Measurements from ENCODE around the gene MPND. TPM values are rescaled to one million over a fixed set of nuclear protein-coding genes. Genes with fewer than 3 reads are reported as not detected.
A peak's percentile ranks its signal among the peaks of the same experiment; 100 is the strongest.

MPND gene
- total RNA-seq, 5 donors from 2014 or later (not counting 1 experiment from before 2014, with no cell fraction given): 10.7 to 27.3 (median 22.6) TPM

DNA sequence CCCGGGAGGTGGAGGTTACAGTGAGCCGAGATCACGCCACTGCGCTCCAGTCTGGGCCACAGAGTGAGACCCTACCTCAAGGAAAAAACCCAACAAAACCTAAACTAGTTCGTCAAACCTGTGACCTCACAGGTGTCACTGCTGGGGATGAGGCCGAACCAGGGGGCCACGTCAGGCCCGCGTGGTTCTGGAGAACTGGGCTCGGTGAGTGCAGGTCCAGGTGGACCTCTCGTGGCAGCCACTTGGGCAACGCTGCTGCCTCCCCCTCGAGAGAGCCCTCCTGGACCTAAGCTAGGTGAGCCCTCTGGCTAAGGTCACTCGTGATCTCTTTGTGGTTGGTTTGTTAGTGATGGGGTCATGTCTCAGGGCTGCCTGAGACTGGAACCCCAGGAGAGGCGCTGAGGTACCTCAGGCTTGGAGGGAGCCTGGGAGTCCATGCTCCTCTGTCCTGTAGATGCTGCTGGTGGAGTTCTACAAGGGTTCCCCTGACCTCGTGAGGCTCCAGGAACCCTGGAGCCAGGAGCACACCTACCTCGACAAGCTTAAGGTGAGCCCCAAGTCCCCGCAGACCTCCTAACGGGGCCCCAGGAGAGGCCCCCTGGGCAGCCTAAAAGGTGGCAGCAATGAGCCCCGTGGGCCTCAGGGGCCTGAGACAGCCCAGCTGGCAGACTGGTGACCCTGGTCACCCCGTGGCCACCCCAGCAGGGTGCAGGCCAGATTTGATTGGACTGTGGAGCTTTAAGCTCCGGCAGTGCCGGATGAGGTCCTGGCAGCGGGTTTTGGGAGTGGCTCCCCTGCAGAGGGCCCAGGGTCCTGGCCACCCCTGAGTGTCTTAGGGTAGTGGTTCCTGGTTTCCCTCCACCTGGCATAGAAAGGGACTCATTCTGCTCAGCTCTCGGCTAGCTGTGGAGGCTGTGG is 15.6 kb downstream of the MPND start:
- H3K36me3 Mint-ChIP-seq: peaks cover 10% of the 10 kb centered on the region
- ATAC-seq (replicated peaks in 1 of 4): no peak

GRCh38 chr19:4359627-4360000 is 16.3 kb downstream of the MPND start:
- Mint-ChIP-seq H3K9me3 (no peaks in the 10 kb centered on the region), H3K4me3 (no peak overlapping the region), H3K27me3 (no peaks in the 10 kb centered on the region), H3K4me1 (no peaks in the 10 kb centered on the region), H3K36me3 (peaks cover 10% of the 10 kb centered on the region), H3K27ac (no peak overlapping the region)
- Histone ChIP-seq H3K9me3 (no peaks in the 10 kb centered on the region), H3K27me3 (replicated peaks in 1 of 2; ENCODE audit: control insufficient read depth in 2 of 2, extremely low read depth in 1 of 2, insufficient read depth in 2 of 2, low read length in 1 of 2) (no peaks in the 10 kb centered on the region), H3K36me3 (ENCODE audit: control insufficient read depth in 2 of 2, extremely low read depth in 1 of 2, insufficient read depth in 1 of 2, low read length in 1 of 2) (peaks cover 18 to 47% of the 10 kb centered on the region in 2 donors), H3K4me3 (ENCODE audit: control insufficient read depth in 1 of 2, extremely low read depth in 1 of 2, low read length in 1 of 2) (no peak overlapping the region), H3K4me1 (ENCODE audit: control insufficient read depth in 1 of 2, extremely low read depth in 1 of 2, insufficient read depth in 2 of 2, low read length in 2 of 2) (no peaks in the 10 kb centered on the region), H3K27ac (ENCODE audit: low read length) (no peak overlapping the region)
- ATAC-seq (replicated peaks in 1 of 4): no peak
- no peak for DNase-seq
- ChIA-PET CTCF (no interaction called here), POLR2A (no interaction called here)
- WGBS (ENCODE audit: insufficient coverage): 94% methylated on average over 11 of the region's 13 CpGs

More for the DNA sequence above, 15.6 kb downstream of the MPND start:
- H3K27me3 ChIP-seq (replicated peaks in 1 of 2; ENCODE audit: control insufficient read depth in 2 of 2, extremely low read depth in 1 of 2, insufficient read depth in 2 of 2, low read length in 1 of 2): no peaks in the 10 kb centered on the region
- H3K4me3 ChIP-seq (ENCODE audit: control insufficient read depth in 1 of 2, extremely low read depth in 1 of 2, low read length in 1 of 2): no peak overlapping the region
- Mint-ChIP-seq H3K4me1 (no peaks in the 10 kb centered on the region), H3K9me3 (no peaks in the 10 kb centered on the region), H3K27ac (no peak overlapping the region), H3K27me3 (no peaks in the 10 kb centered on the region), H3K4me3 (no peak overlapping the region)
- ChIA-PET POLR2A (no interaction called here), CTCF (no interaction called here)
- H3K27ac ChIP-seq (ENCODE audit: low read length): no peak overlapping the region
- peaks cover 15 to 44% of the 10 kb centered on the region in 2 donors for H3K36me3 ChIP-seq (ENCODE audit: control insufficient read depth in 2 of 2, extremely low read depth in 1 of 2, insufficient read depth in 1 of 2, low read length in 1 of 2)
- WGBS (ENCODE audit: insufficient coverage): 96% methylated on average over 23 of the region's 25 CpGs
- no peaks in the 10 kb centered on the region for H3K9me3 ChIP-seq
- H3K4me1 ChIP-seq (ENCODE audit: control insufficient read depth in 1 of 2, extremely low read depth in 1 of 2, insufficient read depth in 2 of 2, low read length in 2 of 2): no peaks in the 10 kb centered on the region
- no peak for DNase-seq

DNA sequence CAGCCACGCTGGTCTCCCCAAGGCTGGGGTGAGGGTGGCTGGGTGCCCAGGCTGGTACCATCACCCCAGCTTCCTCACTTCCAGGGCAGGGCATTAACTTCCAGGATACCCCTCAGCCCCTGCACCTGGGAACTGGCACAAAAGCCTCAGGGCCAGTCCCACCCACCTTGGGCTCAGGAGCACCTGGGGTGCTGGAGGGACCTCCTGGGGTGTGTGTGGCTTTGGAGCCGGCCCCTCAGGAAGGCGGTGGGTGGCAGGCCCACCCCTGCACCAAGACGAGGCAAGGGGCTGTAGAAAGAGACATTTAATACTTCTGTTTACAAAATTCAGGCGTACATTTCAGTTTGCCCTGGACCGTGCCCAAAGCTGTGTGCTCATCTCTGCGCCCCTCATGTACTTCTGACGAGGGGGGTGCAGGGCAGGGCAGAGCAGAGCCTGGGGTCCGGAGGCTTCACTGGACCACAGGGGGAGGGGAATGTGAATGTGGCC is 16.8 kb downstream of the MPND start:
- H3K4me1 ChIP-seq (ENCODE audit: control insufficient read depth in 1 of 2, extremely low read depth in 1 of 2, insufficient read depth in 2 of 2, low read length in 2 of 2): no peaks in the 10 kb centered on the region
- H3K4me1 Mint-ChIP-seq: no peaks in the 10 kb centered on the region
- no peaks in the 10 kb centered on the region for H3K9me3 ChIP-seq
- H3K27me3 Mint-ChIP-seq: no peaks in the 10 kb centered on the region
- peak overlapping the region in 1 of 2 donors; percentile 22 for H3K27ac Mint-ChIP-seq
- CTCF ChIA-PET: no interaction called here
- ATAC-seq (replicated peaks in 1 of 4) (no peak), DNase-seq (no peak)
- POLR2A ChIA-PET: no interaction called here
- H3K36me3 Mint-ChIP-seq: peaks cover 10% of the 10 kb centered on the region
- no peak overlapping the region for H3K4me3 ChIP-seq (ENCODE audit: control insufficient read depth in 1 of 2, extremely low read depth in 1 of 2, low read length in 1 of 2)
- H3K27ac ChIP-seq (ENCODE audit: low read length): no peak overlapping the region
- 88% methylated on average over 7 of the region's 9 CpGs for WGBS (ENCODE audit: insufficient coverage)
- no peak overlapping the region for H3K4me3 Mint-ChIP-seq
- H3K9me3 Mint-ChIP-seq: no peaks in the 10 kb centered on the region
- H3K27me3 ChIP-seq (replicated peaks in 1 of 2; ENCODE audit: control insufficient read depth in 2 of 2, extremely low read depth in 1 of 2, insufficient read depth in 2 of 2, low read length in 1 of 2): no peaks in the 10 kb centered on the region
- H3K36me3 ChIP-seq (ENCODE audit: control insufficient read depth in 2 of 2, extremely low read depth in 1 of 2, insufficient read depth in 1 of 2, low read length in 1 of 2): peaks cover 18 to 51% of the 10 kb centered on the region in 2 donors

DNA sequence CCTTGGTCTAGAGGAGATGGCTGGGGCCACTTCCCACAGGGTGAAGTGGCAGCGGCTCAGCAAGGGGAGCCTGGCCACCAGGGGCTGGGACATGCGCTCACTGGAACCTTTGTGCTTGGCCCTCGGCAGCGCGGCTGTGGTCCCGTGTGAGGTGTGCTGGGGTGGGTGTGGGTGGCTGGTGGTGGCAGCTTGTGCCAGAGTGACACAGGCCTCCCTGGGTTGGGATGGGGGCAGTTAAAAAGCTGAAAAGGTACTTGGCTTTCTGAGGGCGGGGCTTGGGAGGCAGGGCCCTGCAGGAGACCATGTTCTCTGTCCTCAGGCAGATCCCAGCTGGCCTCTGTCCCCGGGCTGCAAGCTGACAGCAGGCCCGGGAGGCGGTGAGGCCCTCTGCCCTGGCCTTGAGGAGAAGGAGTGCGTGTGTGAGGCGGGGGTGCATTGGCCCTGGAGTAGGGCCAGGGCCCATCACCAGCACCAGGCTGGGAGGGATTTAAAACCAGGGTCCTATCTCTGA is 17.3 kb downstream of the MPND start:
- ATAC-seq (replicated peaks in 1 of 4) (no peak), DNase-seq (no peak)
- no peak overlapping the region for H3K27ac Mint-ChIP-seq
- CTCF ChIA-PET: no interaction called here
- Histone ChIP-seq H3K4me3 (ENCODE audit: control insufficient read depth in 1 of 2, extremely low read depth in 1 of 2, low read length in 1 of 2) (no peak overlapping the region), H3K36me3 (ENCODE audit: control insufficient read depth in 2 of 2, extremely low read depth in 1 of 2, insufficient read depth in 1 of 2, low read length in 1 of 2) (peaks cover 18 to 56% of the 10 kb centered on the region in 2 donors), H3K27me3 (replicated peaks in 1 of 2; ENCODE audit: control insufficient read depth in 2 of 2, extremely low read depth in 1 of 2, insufficient read depth in 2 of 2, low read length in 1 of 2) (no peaks in the 10 kb centered on the region), H3K27ac (ENCODE audit: low read length) (no peak overlapping the region), H3K9me3 (no peaks in the 10 kb centered on the region), H3K4me1 (ENCODE audit: control insufficient read depth in 1 of 2, extremely low read depth in 1 of 2, insufficient read depth in 2 of 2, low read length in 2 of 2) (no peaks in the 10 kb centered on the region)
- no peaks in the 10 kb centered on the region for H3K9me3 Mint-ChIP-seq
- 91% methylated on average over 11 of the region's 12 CpGs for WGBS (ENCODE audit: insufficient coverage)
- H3K27me3 Mint-ChIP-seq: no peaks in the 10 kb centered on the region
- H3K4me1 Mint-ChIP-seq: no peaks in the 10 kb centered on the region
- POLR2A ChIA-PET: no interaction called here
- H3K4me3 Mint-ChIP-seq: no peak overlapping the region
- peaks cover 10% of the 10 kb centered on the region for H3K36me3 Mint-ChIP-seq

- H3K4me1 ChIP-seq (ENCODE audit: control insufficient read depth in 1 of 2, extremely low read depth in 1 of 2, insufficient read depth in 2 of 2, low read length in 2 of 2): no peaks in the 10 kb centered on the region
- ATAC-seq (replicated peaks in 1 of 4) (no peak), DNase-seq (no peak)
- H3K27ac ChIP-seq (ENCODE audit: low read length): no peak overlapping the region
- no peaks in the 10 kb centered on the region for H3K27me3 Mint-ChIP-seq
- H3K27ac Mint-ChIP-seq: no peak overlapping the region
- ChIA-PET CTCF (no interaction called here), POLR2A (no interaction called here)
- H3K36me3 Mint-ChIP-seq: peaks cover 10% of the 10 kb centered on the region
- no peak overlapping the region for H3K4me3 Mint-ChIP-seq
- 97% methylated on average over 23 of the region's 50 CpGs for WGBS (ENCODE audit: insufficient coverage)
- H3K36me3 ChIP-seq (ENCODE audit: control insufficient read depth in 2 of 2, extremely low read depth in 1 of 2, insufficient read depth in 1 of 2, low read length in 1 of 2): peaks cover 18 to 63% of the 10 kb centered on the region in 2 donors
- no peaks in the 10 kb centered on the region for H3K9me3 ChIP-seq
- H3K9me3 Mint-ChIP-seq: no peaks in the 10 kb centered on the region
- no peaks in the 10 kb centered on the region for H3K27me3 ChIP-seq (replicated peaks in 1 of 2; ENCODE audit: control insufficient read depth in 2 of 2, extremely low read depth in 1 of 2, insufficient read depth in 2 of 2, low read length in 1 of 2)
- no peak overlapping the region for H3K4me3 ChIP-seq (ENCODE audit: control insufficient read depth in 1 of 2, extremely low read depth in 1 of 2, low read length in 1 of 2)
- H3K4me1 Mint-ChIP-seq: no peaks in the 10 kb centered on the region
Observed at GRCh38 chr19:4361152-4362046, 18.0 kb downstream of the MPND start.

- H3K9me3 ChIP-seq: no peaks in the 10 kb centered on the region
- no peak overlapping the region for H3K27ac ChIP-seq (ENCODE audit: low read length)
- no peak overlapping the region for H3K27ac Mint-ChIP-seq
- H3K36me3 Mint-ChIP-seq: peaks cover 15% of the 10 kb centered on the region
- ChIA-PET CTCF (no interaction called here), POLR2A (interaction anchor here in 1 of 2 donors (0.6 kb wide), 1 partner anchor 28 kb away, joined by 3 read pairs; no protein-coding TSS in a partner anchor)
- no peaks in the 10 kb centered on the region for H3K9me3 Mint-ChIP-seq
- peaks cover 20 to 68% of the 10 kb centered on the region in 2 donors for H3K36me3 ChIP-seq (ENCODE audit: control insufficient read depth in 2 of 2, extremely low read depth in 1 of 2, insufficient read depth in 1 of 2, low read length in 1 of 2)
- H3K4me1 Mint-ChIP-seq: peaks cover 0 to 1% (median 0%) of the 10 kb centered on the region in 3 donors
- no peaks in the 10 kb centered on the region for H3K27me3 Mint-ChIP-seq
- no peaks in the 10 kb centered on the region for H3K27me3 ChIP-seq (replicated peaks in 1 of 2; ENCODE audit: control insufficient read depth in 2 of 2, extremely low read depth in 1 of 2, insufficient read depth in 2 of 2, low read length in 1 of 2)
- no peaks in the 10 kb centered on the region for H3K4me1 ChIP-seq (ENCODE audit: control insufficient read depth in 1 of 2, extremely low read depth in 1 of 2, insufficient read depth in 2 of 2, low read length in 2 of 2)
- no peak for ATAC-seq (replicated peaks in 1 of 4)
- no peak overlapping the region for H3K4me3 ChIP-seq (ENCODE audit: control insufficient read depth in 1 of 2, extremely low read depth in 1 of 2, low read length in 1 of 2)
- H3K4me3 Mint-ChIP-seq: no peak overlapping the region
- WGBS (ENCODE audit: insufficient coverage): 95% methylated on average over 30 of the region's 32 CpGs
- DNase-seq: no peak
Observed at GRCh38 chr19:4362101-4362828, 18.9 kb downstream of the MPND start.
